CD4-positive, alpha-beta T cell treated with Interleukin-21 for 1 hour (primary cell): Measurements from ENCODE around the gene MAP4K2.

Source experiments
- DNase-seq: peaks from one replicate; pipeline ENCODE4 v3.0.0-alpha.2; 2020

Gene MAP4K2

DNA sequence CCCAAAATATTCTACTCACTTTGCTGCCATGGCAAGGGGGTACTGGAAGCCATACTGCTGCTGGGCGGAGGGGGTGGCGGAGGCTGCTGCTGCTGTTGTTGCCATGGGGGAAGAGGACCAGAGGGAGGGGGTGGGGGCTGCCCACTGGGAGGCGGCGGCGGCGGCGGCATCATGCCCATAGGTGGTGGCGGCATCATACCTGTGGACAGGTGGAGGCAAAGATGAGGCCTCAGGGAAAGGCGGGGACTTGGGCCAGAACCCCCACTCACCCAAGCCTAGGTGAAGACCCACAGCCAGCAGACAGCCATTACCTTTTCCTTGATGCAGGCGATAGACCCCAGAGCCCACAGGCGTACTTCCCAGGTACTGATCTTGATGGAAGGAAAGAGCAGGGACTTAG is 36.1 kb downstream of the MAP4K2 start:
- DNase-seq = no peak

DNA sequence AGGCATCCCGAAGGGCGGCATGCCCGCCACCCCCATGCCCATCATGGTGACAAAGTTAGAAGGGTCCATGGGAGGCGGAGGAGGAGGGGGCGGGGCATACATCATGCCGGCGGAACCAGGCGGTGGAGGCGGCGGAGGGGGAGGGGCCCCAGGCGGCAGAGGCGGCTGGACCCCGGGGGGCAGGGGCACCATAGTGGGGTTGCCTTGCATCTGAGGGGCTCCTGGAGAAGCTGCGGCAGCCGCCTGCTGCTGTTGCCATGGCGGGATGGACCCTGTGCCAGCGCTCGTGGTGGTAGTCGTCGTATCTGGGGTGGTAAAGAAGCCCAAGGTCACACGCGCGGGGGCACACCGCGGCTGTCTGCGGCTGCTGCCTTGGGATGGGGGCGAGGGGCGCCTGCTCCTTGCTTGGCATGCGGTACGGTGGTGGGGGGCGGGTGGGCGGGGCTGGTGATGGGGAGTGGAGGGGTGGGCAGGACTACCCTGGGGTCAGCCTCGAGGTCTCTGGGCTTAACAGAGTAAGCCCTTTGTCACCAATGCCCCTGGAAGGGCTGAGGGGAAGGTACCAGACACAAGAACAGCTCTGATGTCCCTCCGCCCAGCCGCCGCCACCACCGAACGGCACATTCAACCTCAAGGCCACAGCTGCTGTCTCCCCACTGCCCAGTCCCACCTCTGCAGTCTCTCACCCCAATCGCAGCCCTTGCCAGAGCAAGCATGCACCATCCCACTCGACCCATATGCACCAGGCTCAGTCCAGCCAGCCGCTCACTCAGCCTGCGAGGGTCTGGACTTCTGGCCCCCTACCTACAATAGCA is 37.0 kb downstream of the MAP4K2 start:
- DNase-seq = no peak

DNA sequence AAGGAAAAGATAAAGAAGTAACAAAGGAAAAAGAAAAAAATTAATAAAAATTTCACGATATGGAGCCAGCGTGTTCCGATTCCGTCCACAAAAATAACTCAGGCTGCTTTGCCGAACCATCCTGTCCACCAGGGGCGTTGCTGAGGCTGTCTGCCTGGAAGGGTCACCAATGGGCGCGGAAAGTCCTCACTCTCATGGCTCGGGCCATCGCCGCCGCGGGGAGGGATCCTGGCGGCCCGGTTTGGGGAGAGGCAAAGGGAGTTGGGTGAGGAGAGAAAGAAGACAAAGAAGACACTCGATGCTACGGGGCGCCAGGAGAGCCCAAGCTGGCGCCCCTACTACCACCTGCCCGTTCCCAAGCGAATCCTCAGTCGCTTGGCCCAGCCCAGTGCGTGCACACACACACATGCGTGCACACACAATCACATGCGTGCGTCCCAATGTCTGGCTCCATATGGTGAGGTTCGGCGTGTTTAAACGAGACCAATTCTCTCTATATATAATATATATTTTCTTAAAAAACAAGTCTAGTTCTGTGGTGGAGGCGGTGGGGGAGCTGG is 37.6 kb downstream of the MAP4K2 start:
- no peak for DNase-seq

DNA sequence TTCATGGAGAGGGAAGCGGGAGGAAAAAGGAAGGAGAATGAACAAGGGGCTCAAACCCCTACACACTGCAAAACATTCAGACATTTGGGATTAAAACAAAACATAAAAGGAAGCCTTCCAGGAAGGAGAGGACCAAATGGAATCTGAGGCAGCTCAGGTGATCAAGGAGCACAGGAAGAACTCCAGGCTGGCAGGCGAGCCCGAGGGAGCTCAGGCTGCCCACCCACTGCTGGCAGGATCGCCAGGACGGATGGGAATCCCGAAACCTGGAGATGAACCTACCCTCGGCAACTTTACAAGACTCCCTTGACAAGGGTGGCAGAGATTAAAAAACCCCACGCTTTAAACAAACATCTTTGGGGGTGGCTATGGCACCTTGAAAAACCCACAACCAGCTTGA is 38.3 kb downstream of the MAP4K2 start:
- DNase-seq = no peak

DNA sequence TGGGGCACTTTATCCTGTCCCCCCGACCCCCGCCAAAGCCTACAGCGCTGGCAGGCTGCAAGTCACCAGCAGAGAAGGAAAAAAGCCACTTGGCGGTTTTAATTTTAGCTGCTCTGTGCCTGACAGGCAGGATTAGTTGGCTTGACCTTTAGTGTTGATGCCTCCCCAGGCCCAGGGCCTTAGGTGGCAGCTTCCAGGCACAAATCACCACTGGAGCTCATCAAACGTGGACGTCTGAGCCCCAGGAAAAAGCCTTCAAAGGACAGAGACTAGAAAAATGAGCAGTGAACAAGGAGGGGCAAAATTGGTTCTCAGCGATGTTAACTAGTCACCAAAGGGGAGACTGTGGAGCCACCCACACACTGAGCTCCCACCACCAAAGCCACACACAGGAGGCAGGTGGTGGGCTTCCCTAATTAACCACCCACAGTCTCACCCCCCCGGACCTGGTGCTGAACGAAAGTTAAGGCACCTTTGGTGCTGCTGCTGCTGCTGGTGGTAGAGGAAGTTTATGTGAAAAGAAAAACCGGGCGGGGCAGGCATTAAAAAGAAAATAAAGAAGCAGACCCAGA is 38.9 kb downstream of the MAP4K2 start:
- DNase-seq = peak; percentile 78

DNA sequence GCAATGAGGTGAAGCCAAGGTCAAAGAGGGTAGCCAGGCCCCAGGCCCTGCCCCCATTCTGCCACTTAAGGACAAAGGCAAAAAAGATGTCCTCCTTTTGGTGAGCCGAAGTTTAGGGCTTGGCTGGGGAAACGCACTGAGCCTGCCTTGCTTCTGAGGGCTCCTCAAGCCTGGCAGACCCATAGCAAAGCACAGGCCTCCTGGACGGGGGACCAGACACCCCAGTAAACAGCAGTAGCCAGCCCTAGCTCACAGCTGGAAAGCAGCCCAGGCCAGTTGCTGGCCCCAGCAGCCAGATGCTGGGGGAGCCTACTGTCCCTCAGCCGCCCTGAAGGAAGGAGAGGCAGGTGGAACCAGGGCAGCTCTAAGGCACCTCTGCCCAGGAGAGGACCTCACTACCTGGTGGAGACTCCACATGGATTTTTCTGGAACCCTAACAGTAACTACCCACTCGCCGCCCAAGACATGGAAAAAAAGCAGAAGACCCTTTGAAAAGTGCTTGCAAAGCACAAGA is 39.4 kb downstream of the MAP4K2 start:
- peak; percentile 40 for DNase-seq

DNA sequence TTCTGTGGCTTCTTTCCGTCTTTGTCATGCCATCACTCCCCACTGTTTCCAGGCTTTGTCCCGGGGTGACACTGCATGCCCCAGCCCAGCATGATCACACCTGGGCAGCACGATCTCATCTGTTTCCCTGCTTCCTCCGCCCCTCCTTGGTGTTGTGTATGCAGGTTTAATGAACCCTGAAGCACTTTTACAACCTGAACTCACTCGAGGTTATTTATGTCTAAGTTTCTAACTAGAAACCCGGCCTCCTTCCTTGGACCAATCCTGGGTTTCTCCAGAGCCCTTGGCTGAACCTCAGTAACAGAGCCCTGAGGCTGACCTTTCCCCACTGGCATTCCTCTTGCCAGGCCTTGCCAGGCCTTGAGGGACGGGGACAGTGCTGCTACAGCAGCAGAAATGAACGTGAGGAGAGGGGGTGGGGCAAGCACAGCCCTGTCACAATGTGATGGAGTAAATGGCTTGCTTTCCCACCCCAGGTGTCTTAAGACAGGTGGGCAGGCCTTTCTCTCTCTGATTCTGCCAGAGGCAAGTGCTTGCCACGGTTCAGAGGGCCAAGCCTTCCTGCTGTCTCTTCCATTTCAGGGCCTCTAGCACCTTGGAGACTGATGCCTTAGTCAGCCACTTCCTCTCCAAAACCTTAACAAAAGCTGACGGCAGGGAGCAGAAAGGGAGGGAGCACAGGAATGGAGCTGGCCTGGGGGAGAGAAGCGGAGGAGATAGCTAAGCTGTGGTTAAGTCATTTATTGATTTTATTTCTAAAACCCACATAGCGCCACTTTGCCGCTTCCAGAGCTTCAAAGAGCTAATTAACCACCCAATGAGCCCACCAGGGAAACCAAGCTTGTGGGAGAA is 40.1 kb downstream of the MAP4K2 start:
- peak; percentile 45 for DNase-seq

DNA sequence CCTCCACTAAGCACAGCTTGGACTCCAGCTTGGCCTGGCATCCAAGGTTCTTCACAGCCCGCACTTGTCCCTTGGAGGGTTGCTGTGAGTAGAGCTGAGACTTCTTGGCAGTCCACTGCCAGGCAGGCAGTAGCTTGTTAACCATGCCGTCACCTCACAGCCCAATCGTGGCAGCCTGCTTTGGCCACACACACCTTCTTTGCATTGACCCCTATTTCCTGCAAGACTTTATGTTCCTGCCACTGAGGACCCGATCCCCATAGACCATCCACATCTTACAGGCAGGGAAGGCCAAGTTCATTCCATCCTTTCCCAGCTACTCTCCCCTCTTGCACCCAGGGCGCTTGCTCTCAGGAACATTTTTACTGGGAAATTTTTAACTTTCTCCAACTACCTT is 40.7 kb downstream of the MAP4K2 start:
- peak; percentile 38 for DNase-seq

DNA sequence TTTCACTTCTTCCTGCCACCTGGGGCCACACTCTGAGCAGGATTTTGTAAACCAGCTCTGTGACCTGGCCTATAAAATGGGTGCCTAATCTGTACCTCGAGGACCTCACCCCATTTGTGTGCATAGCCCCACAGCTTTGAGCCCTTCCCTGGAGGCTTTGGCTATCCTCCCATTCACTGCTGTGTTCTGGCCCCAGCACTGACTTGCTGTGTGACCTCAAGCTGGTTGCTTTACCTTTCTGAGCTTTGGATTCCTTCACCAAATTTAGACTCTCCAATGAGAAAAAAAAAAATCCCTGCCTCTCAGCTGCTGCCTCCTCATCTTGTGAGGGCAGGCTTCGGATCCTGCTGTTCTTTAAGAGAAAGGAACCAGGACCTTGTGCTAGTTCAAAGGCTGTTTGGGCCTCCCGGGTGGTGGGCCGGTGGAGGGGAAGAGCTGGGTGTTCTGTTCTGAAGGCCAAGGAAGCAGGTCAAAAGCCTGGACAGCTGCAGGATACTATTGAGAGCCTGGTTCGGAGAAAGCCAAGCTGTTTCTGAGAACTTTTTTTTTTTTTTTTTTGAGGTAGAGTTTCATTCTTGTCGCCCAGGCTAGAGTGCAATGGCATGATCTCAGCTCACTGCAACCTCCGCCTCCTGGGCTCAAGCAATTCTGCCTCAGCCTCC is 42.1 kb downstream of the MAP4K2 start:
- DNase-seq = peak; percentile 32

DNA sequence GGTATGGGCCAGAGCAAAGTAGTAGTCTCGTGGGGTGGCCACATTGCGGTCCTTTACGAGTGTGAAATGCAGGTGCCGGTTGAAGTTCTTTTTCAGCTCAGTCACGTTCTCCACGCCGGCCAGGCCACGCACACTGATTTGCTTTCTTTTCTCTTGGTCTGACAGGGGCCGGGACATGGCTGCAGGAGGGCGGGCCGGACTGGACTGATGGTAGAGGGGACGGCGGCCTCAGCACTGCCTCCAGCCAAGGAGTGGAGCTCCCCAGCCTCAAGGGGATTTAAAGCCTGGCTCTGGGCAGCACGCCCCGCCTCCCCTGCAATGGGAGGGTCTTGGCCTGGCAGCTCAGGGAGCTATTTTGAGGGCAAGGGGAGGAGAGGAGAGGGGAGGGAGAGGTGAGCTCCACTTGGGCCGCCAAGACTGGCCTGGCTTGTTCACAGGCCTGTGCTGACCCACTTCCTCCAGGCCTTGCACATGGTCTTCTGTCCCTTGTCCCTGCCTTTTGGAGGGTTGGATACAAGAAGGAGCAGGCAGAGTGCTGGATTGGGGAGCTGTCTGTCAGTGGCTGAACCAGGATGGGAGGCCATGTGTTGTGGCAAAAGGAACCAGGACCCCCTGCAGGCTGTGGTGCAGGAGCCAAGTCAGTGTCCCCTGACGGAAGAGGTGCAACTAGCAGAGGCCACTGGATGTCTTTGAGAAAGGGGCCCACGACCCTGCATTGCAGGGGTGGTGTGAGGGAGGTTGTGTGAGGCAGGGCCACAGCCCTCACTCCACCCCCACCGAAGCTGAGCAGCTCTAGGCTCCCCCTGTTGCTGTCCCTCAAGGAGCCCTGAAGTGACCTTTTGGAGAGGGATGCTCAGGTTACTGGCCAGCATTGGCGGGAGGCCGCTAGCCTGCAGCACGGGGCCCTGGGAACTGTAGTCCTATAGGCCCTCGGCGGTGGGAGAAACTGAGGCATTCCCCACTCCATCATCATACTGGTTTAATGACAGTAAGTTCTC is 43.0 kb downstream of the MAP4K2 start, which contains the start of gene PYGM:
TSS of gene PYGM (minus strand) at position 253 of the 998 bp plus-strand sequence. CDS start at position 177, 76 bp downstream.
- DNase-seq = peak; percentile 33

DNA sequence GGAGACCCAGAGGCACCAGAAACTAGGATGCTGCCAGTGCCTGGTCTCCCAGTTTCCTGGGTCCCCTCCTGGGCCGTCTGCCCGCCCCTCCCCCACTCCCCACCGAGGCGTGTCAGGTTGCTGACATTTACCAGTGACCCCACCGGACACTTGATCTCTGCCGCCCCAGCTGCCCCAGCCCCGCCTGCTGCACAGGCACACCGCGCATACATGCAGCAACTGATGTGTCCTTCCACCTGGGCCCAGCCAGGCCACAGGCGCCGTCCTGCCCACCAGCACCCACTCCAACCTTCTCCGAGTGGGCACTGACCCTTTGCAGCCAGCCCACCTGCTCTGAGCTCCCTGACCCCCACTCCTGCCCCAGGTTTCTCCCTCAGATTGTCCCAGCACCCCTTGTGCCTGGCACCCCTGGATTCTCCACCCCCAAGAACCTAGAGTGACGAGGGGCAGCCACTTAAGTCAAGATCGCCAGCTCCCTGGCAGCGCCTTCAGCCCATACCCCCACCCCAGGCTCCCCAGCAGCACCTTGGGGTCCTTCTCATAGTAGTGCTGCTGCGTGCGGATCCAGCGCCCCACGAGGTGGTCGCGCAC is 43.8 kb downstream of the MAP4K2 start:
- no peak for DNase-seq

DNA sequence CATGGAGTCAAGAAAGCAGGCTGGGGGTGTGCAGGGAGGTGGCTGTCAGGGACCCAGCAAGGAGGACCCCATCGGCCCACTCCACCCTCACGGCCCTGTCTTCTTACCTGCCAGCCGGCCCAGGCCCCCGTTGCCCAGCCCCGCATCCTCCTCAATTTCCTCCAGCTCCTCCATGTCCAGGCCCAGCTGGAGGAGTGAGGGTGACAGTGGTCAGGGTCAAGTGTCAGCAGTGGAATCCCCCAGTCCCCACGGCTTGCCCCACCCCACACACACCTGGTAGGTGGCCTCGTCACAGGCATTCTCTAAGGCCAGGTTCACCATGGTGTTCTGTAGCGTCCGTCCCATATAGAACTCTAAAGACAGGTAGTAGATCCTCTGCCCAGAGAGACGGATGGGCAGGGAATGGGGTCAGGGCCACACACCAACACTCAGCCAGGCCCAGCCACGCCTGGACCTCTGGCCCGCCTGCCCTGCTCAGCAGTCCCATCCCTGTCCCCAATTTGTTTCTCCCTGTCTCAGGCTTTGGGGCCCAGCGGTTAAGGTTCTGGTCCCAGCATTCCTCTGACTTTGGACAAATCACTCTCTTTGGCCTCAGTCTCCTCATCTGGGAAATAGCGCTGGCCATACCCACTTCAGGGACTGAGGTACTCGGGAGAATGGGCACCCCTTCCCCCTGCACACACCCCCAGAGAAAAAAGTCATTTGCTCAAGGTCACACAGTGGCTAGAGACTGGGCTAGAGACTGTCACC is 44.5 kb downstream of the MAP4K2 start:
- no peak for DNase-seq

DNA sequence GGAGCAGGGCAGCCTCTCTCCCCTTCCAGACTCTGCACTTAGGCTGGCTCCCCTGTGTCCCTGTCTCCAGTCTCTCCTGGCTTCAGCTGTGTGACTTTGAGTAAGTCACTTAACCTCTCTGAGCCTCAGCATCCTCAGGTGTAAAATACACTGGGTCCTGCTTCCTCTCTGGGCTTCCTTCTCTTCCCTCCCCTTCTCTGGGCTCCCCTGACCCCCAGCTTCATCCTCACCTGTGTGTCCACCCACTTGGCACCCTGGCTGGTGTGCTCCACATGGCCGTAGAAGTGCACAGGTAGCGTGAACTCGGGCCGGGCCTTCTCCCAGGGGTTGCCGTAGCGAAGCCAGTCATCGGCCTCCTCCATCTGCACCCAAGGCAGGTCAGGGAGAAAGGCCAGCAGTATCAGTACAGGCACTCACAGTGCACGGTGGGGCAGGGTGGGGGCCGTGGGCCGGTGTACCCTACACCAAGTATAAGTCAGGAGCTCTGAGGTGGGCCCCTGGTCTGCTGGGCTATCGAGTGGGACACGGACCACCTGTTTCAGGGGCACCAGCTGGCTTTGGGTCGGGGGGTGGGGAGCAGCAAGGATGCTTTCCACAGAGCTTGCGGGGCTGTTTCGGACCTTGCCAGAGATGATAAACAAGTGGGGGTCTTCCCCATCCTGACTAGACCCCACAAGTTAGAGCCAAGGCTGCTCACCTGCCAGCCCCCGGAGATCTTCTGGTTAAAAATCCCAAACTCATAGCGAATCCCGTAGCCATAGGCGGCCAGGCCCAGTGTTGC is 45.3 kb downstream of the MAP4K2 start:
- no peak for DNase-seq

DNA sequence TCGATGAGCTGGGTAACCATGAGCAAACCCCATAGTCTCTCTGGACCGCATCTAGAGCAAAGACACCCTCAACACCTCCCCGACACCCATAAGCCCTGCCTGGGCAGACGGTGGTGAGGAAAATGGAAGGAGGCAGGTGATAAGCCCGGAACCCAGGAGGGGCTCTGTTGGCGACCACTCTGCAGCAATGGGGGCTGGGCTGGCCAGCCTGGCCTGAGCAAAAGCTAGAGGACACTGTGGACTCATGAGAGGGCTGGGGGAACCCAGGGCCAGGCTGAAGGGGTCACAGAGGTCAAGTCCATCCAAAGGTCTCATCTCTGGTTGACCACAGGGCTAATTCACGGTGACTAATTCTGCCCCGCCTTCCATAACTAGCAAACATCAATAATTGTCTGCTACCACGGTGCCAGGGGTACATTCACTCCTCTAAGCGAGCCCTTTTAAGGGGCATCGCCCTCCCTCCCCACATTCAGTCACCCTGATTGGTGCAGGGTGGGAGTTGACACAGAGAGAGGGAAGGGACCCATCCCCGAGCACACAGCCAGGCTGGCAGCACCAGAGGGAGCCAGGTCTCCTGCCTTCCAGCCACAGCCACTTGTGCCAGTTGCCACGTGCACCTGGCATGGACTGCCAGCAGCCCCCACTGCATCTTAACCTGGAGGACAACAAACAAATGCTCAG is 47.2 kb downstream of the MAP4K2 start:
- DNase-seq = no peak

DNA sequence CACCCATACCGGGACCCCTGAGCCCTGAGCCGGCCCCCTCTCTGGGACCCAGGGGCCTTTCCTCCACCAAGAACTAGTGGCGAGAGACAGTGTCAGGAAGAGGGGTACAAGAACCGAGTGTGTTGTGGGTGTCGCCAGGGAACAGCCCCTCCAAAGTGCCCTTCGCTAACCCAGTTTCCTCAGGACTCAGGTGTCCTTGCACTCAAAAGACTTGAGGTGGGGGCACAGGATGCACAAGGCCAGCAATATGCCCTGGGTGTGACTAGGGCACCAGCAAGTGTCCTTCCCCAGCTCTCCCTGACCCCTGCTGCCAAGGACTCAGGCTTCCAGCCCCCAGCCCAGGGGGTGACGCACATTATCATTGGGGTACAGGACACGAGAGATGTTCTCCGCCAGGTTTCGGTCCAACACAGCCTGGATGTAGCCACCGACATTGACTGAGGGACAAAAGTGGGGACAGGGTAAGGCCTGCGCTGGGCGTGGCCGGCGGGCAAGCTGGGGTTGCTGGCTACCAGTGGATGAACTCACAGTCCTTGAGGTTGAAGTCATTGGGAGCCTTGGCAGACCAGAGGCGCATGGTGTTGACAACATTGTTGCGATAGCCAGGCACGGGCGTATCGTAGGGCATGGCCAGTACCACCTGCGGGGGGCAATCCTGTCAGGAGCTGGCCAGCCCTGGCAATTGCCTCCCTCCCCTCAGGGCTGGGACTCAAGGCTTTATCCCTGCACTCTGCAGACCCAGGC is 47.9 kb downstream of the MAP4K2 start:
- no peak for DNase-seq

DNA sequence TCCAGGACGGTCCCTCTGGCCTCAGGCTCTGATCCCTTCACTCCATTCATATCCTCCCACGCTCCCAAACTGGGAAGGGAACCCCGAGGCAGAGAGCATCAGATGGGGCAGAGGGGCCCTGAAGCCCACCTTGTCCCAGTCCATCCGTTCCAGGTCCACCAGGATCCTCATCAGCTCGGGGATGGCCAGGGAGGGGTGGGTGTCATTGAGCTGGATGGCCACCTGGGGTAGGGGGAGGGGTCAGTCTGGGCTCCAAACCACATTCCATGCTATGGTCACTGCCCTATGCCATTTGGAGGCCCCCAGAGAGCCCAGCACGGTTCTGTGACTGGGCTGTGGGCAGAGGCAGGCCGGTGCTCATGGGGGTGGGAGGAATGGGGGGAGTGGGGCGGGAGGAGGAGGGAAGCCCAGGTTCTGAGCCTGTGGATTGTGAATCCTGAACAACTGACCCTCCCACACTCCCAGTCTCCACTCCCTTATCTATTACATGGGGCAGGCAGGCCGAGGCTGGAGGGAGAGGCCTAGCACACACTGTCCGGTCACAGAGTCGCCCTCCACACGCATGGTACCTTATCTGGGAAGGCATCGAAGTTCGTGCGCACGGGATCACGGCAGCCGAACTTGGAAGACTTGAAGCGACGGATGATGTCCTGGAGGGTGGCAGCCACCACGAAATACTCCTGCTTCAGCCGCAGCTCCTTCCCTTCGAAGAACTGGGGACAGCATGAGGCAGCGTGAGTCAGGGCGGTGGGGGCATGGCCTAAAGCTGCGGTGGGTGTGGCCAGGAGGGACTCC is 48.7 kb downstream of the MAP4K2 start:
- no peak for DNase-seq
